Hematopoietic multipotent progenitor cell (in vitro differentiated cells): ENCODE results near the gene FAS. TPM values are rescaled to one million over a fixed set of nuclear protein-coding genes. Genes with fewer than 3 reads are reported as not detected.
A peak's percentile ranks its signal among the peaks of the same experiment; 100 is the strongest.

Experiments
- DNase-seq, 3 donors: peaks; one replicate each; pipeline ENCODE4 v3.0.0-alpha.2; 2011 to 2015; ENCODE audit warnings: low read depth in 2 of 3, low spot score in 2 of 3
- small RNA-seq: library from RNA; depleted of rRNA; stranded (forward); fragments of <200 nt; gene quantifications from one replicate; pipeline ENCODE3, GENCODE V24; 2012
- total RNA-seq: library from RNA; depleted of rRNA; stranded (reverse); fragments of >200 nt; gene quantifications from one replicate; pipeline ENCODE4 v1.2.3, GENCODE V29; 2012

FAS gene
- total RNA-seq, 1 donor: 5.7 TPM

- peak; percentile 39 to 76 (median 63) for DNase-seq
Measured at GRCh38 chr10:89029785-89030437, 39.3 kb downstream of the FAS start.

DNA sequence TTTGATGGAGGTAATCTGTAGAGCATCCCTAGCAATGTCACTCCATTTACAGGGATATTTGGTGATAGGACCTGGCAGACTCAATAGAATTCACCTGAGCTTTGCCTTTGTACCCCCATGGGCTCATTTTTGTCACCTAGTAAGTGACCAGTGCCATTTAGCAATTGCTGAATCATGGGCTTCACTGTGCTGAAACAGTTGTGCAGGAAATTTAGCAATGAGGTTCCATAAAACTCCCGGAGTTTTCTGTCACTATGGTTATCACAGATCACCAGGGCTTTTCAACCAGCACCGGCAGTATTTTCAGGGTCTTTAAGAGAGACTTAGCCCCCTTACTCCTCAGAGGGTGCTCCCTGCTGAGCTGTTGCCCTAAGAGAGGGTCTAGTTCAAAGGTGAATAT is 40.2 kb downstream of the FAS start:
- no peak for DNase-seq

DNA sequence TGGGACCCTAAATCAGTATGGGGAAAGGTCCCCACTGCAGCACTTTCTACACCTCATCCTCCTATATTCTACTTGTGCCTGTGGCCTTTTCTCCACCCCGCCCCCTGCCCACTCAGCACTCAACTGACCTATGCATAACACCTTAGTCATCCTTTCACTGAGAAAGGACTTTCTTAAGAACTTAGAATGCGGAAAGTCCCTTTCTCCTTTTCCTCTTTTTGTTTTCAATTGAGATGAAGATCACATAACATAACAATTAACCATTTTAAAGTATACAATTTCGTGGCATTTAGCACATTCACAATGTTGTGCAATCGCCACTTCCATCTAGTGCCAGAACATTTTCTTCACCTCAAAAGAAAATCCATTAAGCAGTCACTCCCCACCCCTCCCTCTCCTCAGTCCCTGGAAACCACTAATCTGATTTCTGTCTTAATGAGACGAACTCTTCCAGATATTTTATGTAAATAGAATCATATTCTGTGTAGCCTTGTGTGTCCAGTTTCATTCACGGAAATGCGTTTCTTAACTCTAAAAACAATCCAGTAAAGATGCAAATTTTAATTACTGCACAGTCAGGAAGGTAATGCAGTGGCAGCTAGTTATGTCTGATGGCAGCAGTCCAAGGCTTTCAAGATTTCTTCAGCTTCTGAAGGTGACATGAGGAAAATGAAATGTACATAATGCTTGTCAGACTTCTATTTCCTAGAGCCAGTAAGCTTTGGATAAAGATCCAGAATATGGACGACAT is 41.7 kb downstream of the FAS start:
- peak in 2 of 3 donors; percentile 45 for DNase-seq

GRCh38 chr10:89035461-89035860 is 44.9 kb downstream of the FAS start:
- DNase-seq: no peak

- DNase-seq: peak in 1 of 3 donors; percentile 10
Measured at GRCh38 chr10:89037096-89037495, 46.5 kb downstream of the FAS start.

- DNase-seq: no peak
Measured at GRCh38 chr10:89042562-89042961, 52.0 kb downstream of the FAS start.

DNA sequence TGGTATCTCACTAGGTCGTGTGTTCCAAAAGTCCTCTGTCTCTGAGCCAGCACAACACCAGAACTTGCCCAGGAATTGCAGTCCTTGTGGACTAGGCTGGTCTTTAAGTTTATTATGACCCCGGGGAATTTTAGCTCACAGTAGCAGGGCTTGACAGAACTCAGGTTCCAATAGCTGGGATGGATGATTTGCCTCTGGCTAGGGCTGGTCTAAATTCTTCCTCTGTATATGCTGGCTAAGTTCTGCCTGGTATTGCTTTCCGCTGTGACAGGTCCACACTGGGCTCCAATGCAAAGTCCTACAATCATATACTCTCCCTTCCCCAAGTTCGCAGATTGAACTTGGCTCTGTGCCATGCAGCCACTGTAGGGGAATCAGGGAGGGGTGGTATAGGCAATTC is 52.5 kb downstream of the FAS start:
- DNase-seq: no peak

GRCh38 chr10:89047397-89047796 is 56.8 kb downstream of the FAS start:
- no peak for DNase-seq

- DNase-seq: no peak
Measured at GRCh38 chr10:89051593-89051992, 61.0 kb downstream of the FAS start.

DNA sequence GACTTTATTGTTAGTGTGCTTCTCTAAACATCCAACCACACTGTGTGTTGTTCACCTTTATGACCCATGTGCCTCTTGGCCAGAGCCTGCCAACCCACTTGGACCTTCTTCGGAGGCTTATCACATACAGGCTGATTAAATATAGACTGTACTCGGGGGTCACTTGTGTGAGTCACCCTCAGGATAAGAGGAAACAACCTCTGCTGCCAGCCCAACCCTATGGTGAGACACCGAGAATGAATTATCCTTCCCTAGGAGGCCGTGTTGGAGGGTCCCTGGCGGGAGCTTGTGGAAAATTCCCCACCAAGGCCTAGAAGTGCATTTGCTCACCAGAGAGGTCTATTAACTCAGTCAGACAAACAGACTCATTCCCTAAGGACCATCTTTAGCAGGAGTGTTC is 63.0 kb downstream of the FAS start:
- DNase-seq: no peak

- DNase-seq: no peak
Measured at GRCh38 chr10:89055159-89055558, 64.6 kb downstream of the FAS start.

GRCh38 chr10:89062861-89063260 is 72.3 kb downstream of the FAS start:
- DNase-seq: no peak

DNA sequence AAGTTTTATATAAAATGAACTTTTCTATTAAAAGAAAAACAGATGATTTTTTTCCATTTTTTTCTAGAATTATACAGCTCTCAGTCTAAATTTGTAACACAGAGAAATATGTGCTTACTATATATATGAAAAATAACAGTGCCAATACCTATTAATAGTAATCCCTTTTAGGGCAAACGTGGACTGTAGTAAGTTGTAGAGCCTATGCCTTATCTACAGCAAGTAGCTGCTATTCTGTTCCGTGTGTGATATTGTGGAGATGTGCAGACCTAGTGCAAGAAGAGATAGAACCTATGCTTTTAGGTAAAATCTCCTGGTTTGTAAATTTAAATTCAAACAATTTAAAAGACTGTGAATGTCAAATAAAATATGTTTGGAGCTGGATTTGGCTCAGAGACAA is 72.9 kb downstream of the FAS start:
- DNase-seq: no peak

- no peak for DNase-seq
Measured at GRCh38 chr10:89064748-89065147, 74.2 kb downstream of the FAS start.

Small RNA genes within 50 kb of the gene (small RNA-seq; reads per million reads assigned to genes)
- not detected for gene MIR4679-2
- not detected for gene RF02116

Other genes starting within 250 kb of the FAS start
- not detected for gene LIPN, start 230.8 kb upstream of the FAS start, total RNA-seq
- gene LIPM, start 188.1 kb upstream of the FAS start, total RNA-seq: not detected
- under 0.01 TPM for gene ANKRD22, start 139.0 kb upstream of the FAS start, total RNA-seq
- 39.3 TPM for gene STAMBPL1, start 110.6 kb upstream of the FAS start, total RNA-seq
- gene ACTA2, start 38.0 kb upstream of the FAS start, total RNA-seq: 11.3 TPM
- gene CH25H, start 216.5 kb downstream of the FAS start, total RNA-seq: not detected